GM12878 (cell line): ENCODE results near the gene CNNM2. TPM values are rescaled to one million over a fixed set of nuclear protein-coding genes. Genes with fewer than 3 reads are reported as not detected.

Experiments
- ATAC-seq: fragments of 200-7000 bp; cut with Tn5 transposase; 3 replicates; pipeline ENCODE4 v1.9.1; 2020; ENCODE audit warnings: mild to moderate bottlenecking, moderate library complexity
- BruUV-seq: library from RNA; stranded (reverse); fragments of 400-500 nt; replicated peaks from 2 replicates; lab custom pipeline; 2021; lab: Mats Ljungman, UMichigan
- CTCF ChIA-PET: fragments of 300-600 bp; sonication (Branson Sonifier 250); formaldehyde crosslinking; extraction: SDS; loops from one replicate; lab custom pipeline; 2021; ENCODE audit warnings: inconsistent platforms; lab: Yijun Ruan, JAX
- POLR2A ChIA-PET: fragments of 350-600 bp; formaldehyde crosslinking; extraction: SDS; loops from one replicate; lab custom pipeline; 2021; ENCODE audit warnings: inconsistent platforms; lab: Charles Lee
- RAD21 ChIA-PET: fragments of 300-600 bp; sonication (Branson Sonifier 250); formaldehyde crosslinking; loops from one replicate; lab custom pipeline; 2023; ENCODE audit warnings: antibody characterized with exemption; ENCODE audit not compliant: unreplicated experiment; lab: Charles Lee
- SMC1A ChIA-PET: fragments of 300-600 bp; sonication (Branson Sonifier 250); formaldehyde crosslinking; loops from one replicate; lab custom pipeline; 2023; ENCODE audit not compliant: unreplicated experiment, uncharacterized antibody; lab: Charles Lee
- DNase-seq: peaks from one replicate; pipeline ENCODE4 v3.0.0-alpha.2; 2011; ENCODE audit warnings: low read depth, low spot score
- FAIRE-seq: peaks from 3 replicates; lab custom pipeline; 2011; peaks lifted over from hg19 to GRCh38; lab: Jason Lieb, UNC
- H2AFZ ChIP-seq: 2 replicates; pipeline ENCODE4 v1.6.0; 2011; ENCODE audit warnings: low read depth, low read length, control low read depth; ENCODE audit not compliant: control insufficient read depth
- H3K27ac ChIP-seq: 2 replicates; pipeline ENCODE4 v1.5.1; 2011; ENCODE audit warnings: control low read depth; ENCODE audit not compliant: control insufficient read depth, insufficient read depth
- H3K27me3 ChIP-seq, 2 experiments: replicated peaks in 1 of 2; 2 replicates each; pipeline versions ENCODE4 v1.6.0 to v1.6.1; 2011; ENCODE audit warnings: low read length in 1 of 2; ENCODE audit not compliant: control insufficient read depth in 2 of 2, insufficient read depth in 2 of 2
- H3K36me3 ChIP-seq, 2 experiments: 2 replicates each; pipeline ENCODE4 v1.5.1; 2011; ENCODE audit warnings: low read length in 1 of 2; ENCODE audit not compliant: control insufficient read depth in 2 of 2, insufficient read depth in 2 of 2
- H3K4me1 ChIP-seq: 2 replicates; pipeline ENCODE4 v1.6.1; 2011; ENCODE audit warnings: mild to moderate bottlenecking, low read length, moderate library complexity, mixed read lengths; ENCODE audit not compliant: control insufficient read depth, insufficient read depth
- H3K4me2 ChIP-seq: 2 replicates; pipeline ENCODE4 v1.6.0; 2011; ENCODE audit warnings: control low read depth; ENCODE audit not compliant: control insufficient read depth, insufficient read depth
- H3K4me3 ChIP-seq: fragments of 200-600 bp; sonication (generic); 2 replicates; pipeline ENCODE4 v1.5.1; 2016
- H3K79me2 ChIP-seq: 2 replicates; pipeline ENCODE4 v1.6.0; 2011; ENCODE audit warnings: low read length; ENCODE audit not compliant: control insufficient read depth, insufficient read depth
- H3K9ac ChIP-seq: 2 replicates; pipeline ENCODE4 v1.8.0; 2011; ENCODE audit warnings: low read length, control low read depth, mixed read lengths; ENCODE audit not compliant: control insufficient read depth, insufficient read depth
- H3K9me3 ChIP-seq: replicated peaks from 3 replicates; pipeline ENCODE4 v1.5.1; 2011; ENCODE audit warnings: mild to moderate bottlenecking, low read length; ENCODE audit not compliant: control insufficient read depth, insufficient read depth
- H4K20me1 ChIP-seq: 2 replicates; pipeline ENCODE4 v1.6.0; 2011; ENCODE audit not compliant: control insufficient read depth, insufficient read depth
- ATF3 ChIP-seq: IDR thresholded peaks from 2 replicates; pipeline ENCODE4 v1.6.1; 2011; ENCODE audit warnings: low read depth, mild to moderate bottlenecking, low read length, moderate library complexity, borderline replicate concordance; ENCODE audit errors: extremely low read depth
- CBFB ChIP-seq: IDR thresholded peaks from 2 replicates; pipeline ENCODE4 v1.6.1; 2016; ENCODE audit warnings: antibody characterized with exemption, low read depth
- CEBPZ ChIP-seq: fragments of 150-350 bp; IDR thresholded peaks from 2 replicates; pipeline ENCODE4 v1.6.1; 2016; ENCODE audit warnings: low read depth, low read length
- HSF1 ChIP-seq: fragments of 150-350 bp; IDR thresholded peaks from 2 replicates; pipeline ENCODE4 v1.6.1; 2014; ENCODE audit warnings: mild to moderate bottlenecking, low read depth, low read length
- IKZF1 ChIP-seq: fragments of 450-650 bp; conservative IDR thresholded peaks from 2 replicates; pipeline ENCODE4 v1.6.1; 2017; ENCODE audit warnings: antibody characterized with exemption, mild to moderate bottlenecking
- JUNB ChIP-seq: IDR thresholded peaks from 2 replicates; pipeline ENCODE4 v1.6.1; 2016; ENCODE audit warnings: antibody characterized with exemption, mild to moderate bottlenecking
- MYB ChIP-seq: fragments of 150-350 bp; IDR thresholded peaks from 2 replicates; pipeline ENCODE4 v1.6.1; 2014; ENCODE audit warnings: mild to moderate bottlenecking, low read depth, low read length, borderline replicate concordance
- RBBP5 ChIP-seq: fragments of 200-600 bp; sonication (generic); conservative IDR thresholded peaks from 2 replicates; pipeline ENCODE4 v1.6.1; 2016
- SIN3A ChIP-seq: IDR thresholded peaks from 2 replicates; pipeline ENCODE4 v1.6.1; 2012; ENCODE audit warnings: low read depth, low read length, improper control_type of control experiment
- SMARCA5 ChIP-seq: fragments of 450-650 bp; IDR thresholded peaks from 2 replicates; pipeline ENCODE4 v1.6.1; 2017; ENCODE audit warnings: mild to moderate bottlenecking
- STAT3 ChIP-seq: IDR thresholded peaks from 2 replicates; pipeline ENCODE4 v1.6.1; 2011; ENCODE audit warnings: low read depth, low read length, improper control_type of control experiment
- TCF12 ChIP-seq: IDR thresholded peaks from 2 replicates; pipeline ENCODE4 v1.6.1; 2011; ENCODE audit warnings: low read depth, mild to moderate bottlenecking, low read length
- ZBTB11 ChIP-seq: fragments of 450-650 bp; formaldehyde crosslinking; IDR thresholded peaks from 2 replicates; pipeline ENCODE4 v1.5.0; 2022; ENCODE audit warnings: mild to moderate bottlenecking, missing genetic modification characterization
- WGBS: methylation state at CpG from one replicate; pipeline ENCODE4 v1.1.6; 2016; ENCODE audit warnings: low lambda C conversion rate; ENCODE audit not compliant: insufficient replicate concordance, insufficient coverage; ENCODE audit errors: missing lambda C conversion rate; 5-methylcytosine and 5-hydroxymethylcytosine counted together
- in situ Hi-C: fragments of 300-500 bp; cut with MboI; formaldehyde crosslinking; loops from 9 replicates; pipeline ENCODE4 v1.14.3; 2018; ENCODE audit warnings: mixed read lengths
- intact Hi-C: fragments of 100-400 bp; cut with micrococcal nuclease; formaldehyde crosslinking; loops from one replicate; pipeline ENCODE4 v1.14.2; 2022; ENCODE audit not compliant: unreplicated experiment
- polyA plus RNA-seq, 11 experiments: library from polyadenylated mRNA; depleted of rRNA in 4 of 11; unstranded in 6 of 11; stranded (reverse) in 5 of 11; fragments of >200 nt; fragmentation: Nextera tagmentation in 4 of 11; fragmentation: Illumina TruSeq in 1 of 11; extraction: Ambion mirVana in 4 of 11; extraction: Trizol in 1 of 11; gene quantifications; 1 replicate in 1 of 11; 2 replicates in 10 of 11; pipeline versions ENCODE4 v1.2.1 to v1.2.3, GENCODE V29; 2011 to 2016; ENCODE audit warnings: inconsistent platforms in 2 of 11, missing spikeins in 2 of 11, low read depth in 1 of 11
- total RNA-seq, 4 experiments: library from RNA; depleted of rRNA in 3 of 4; stranded (reverse); fragments of >200 nt in 3 of 4; fragmentation: Illumina TruSeq in 1 of 4; extraction: Trizol in 1 of 4; gene quantifications; 2 replicates each; pipeline versions ENCODE4 v1.2.1 to v1.2.3, GENCODE V29; 2013 to 2021

The CNNM2 gene
- total and polyA plus RNA-seq, 10 of the 15 experiments (the other 5 are each of a cell fraction or from before 2014, with no cell fraction given): 0.18 to 7.3 (median 2.5) TPM

- TF ChIP-seq ZBTB11 (CRISPR knock-in tag): no peak
- no peak for TF ChIP-seq MYB
- no peak for TF ChIP-seq SIN3A
- TF ChIP-seq, all 136 proteins: peak for 0
Measured at GRCh38 chr10:102880256-102880655, 37.8 kb upstream of the CNNM2 start (continued).

GRCh38 chr10:102888048-102888447 is 30.0 kb upstream of the CNNM2 start:
- in situ Hi-C loops: no loop called here
- FAIRE-seq: no peak
- TF ChIP-seq CBFB (no peak), CEBPZ (no peak), RBBP5 (no peak), IKZF1 (no peak), STAT3 (no peak), MYB (no peak), ATF3 (no peak), TCF12 (no peak), JUNB (no peak), SMARCA5 (no peak), HSF1 (no peak)

More at GRCh38 chr10:102888048-102888447, 30.0 kb upstream of the CNNM2 start:
- no peak overlapping the region for H3K4me2 ChIP-seq
- DNase-seq: no peak
- no peak overlapping the region for H3K27ac ChIP-seq
- no peak overlapping the region for H3K9ac ChIP-seq
- no peaks in the 10 kb centered on the region for H3K9me3 ChIP-seq
- ATAC-seq: no peak
- no peaks in the 10 kb centered on the region for H3K79me2 ChIP-seq
- ChIA-PET POLR2A (no interaction called here), RAD21 (interaction anchor here (2.5 kb wide), 1 partner anchor 14 kb away, joined by 8 read pairs; no protein-coding TSS in a partner anchor), CTCF (interaction anchor here (0.8 kb wide), 1 partner anchor 360 kb away, joined by 3 read pairs; no protein-coding TSS in a partner anchor), SMC1A (interaction anchor here (1.3 to 2.4 kb wide), 2 partner anchors 14 kb away, joined by 3 to 7 read pairs; no protein-coding TSS in a partner anchor)
- intact Hi-C loops: no loop called here
- BruUV-seq: no TSS peak
- H3K27me3 ChIP-seq: no peaks in the 10 kb centered on the region
- 4% methylated on average over 1 of the region's 1 CpG for WGBS
- no peak overlapping the region for H3K4me3 ChIP-seq
- H3K4me1 ChIP-seq: no peaks in the 10 kb centered on the region
- H4K20me1 ChIP-seq: no peaks in the 10 kb centered on the region
- H2AFZ ChIP-seq: no peak overlapping the region
- no peaks in the 10 kb centered on the region for H3K36me3 ChIP-seq
